Esophagus muscularis mucosa (tissue), 4 donors: ENCODE results near the gene TTC32. TPM values are rescaled to one million over a fixed set of nuclear protein-coding genes. Genes with fewer than 3 reads are reported as not detected.
"Not testable (repeated sequence)": the region's sequence is repeated elsewhere in the genome, so short reads cannot be mapped to it uniquely, and the experiment has no call there.

Source experiments
- DNase-seq: peaks from one replicate; pipeline ENCODE4 v3.0.0-alpha.2; 2017; ENCODE audit errors: extremely low spot score
- H3K27ac ChIP-seq, 4 donors: fragments of 200-600 bp; sonication (generic); replicated peaks in 1 of 4; 1 replicate in 3 of 4; 2 replicates in 1 of 4; pipeline ENCODE4 v1.5.1; 2016 to 2019; ENCODE audit warnings: mild to moderate bottlenecking in 1 of 4
- H3K27me3 ChIP-seq, 4 donors: fragments of 200-600 bp; sonication (generic); one replicate each; pipeline versions ENCODE4 v1.5.1 to v1.6.0; 2016 to 2019
- H3K36me3 ChIP-seq, 4 donors: fragments of 200-600 bp; sonication (generic); one replicate each; pipeline ENCODE4 v1.5.1; 2016 to 2019
- H3K4me1 ChIP-seq, 4 donors: fragments of 200-600 bp; sonication (generic); one replicate each; pipeline ENCODE4 v1.5.1; 2016 to 2019
- H3K4me3 ChIP-seq, 4 donors: fragments of 200-600 bp; sonication (generic); 1 replicate in 2 of 4; 2 replicates in 2 of 4; pipeline ENCODE4 v1.5.1; 2016 to 2019; ENCODE audit warnings: mild to moderate bottlenecking in 4 of 4, moderate library complexity in 1 of 4
- H3K9me3 ChIP-seq, 4 donors: fragments of 200-600 bp; sonication (generic); 1 replicate in 3 of 4; 2 replicates in 1 of 4; pipeline ENCODE4 v1.5.1; 2016 to 2019
- CTCF ChIP-seq, 3 experiments: fragments of 200-600 bp in 2 of 3; fragments of 450-650 bp in 1 of 3; sonication (generic) in 2 of 3; IDR thresholded peaks; one replicate each; pipeline ENCODE4 v1.5.1; 2017 to 2019; ENCODE audit warnings: antibody characterized with exemption in 3 of 3, mild to moderate bottlenecking in 2 of 3, moderate library complexity in 1 of 3
- EP300 ChIP-seq: sonication (generic); formaldehyde crosslinking; IDR thresholded peaks from one replicate; pipeline ENCODE4 v1.6.1; 2017; ENCODE audit warnings: antibody characterized with exemption
- POLR2A ChIP-seq: fragments of 450-650 bp; IDR thresholded peaks from one replicate; pipeline ENCODE4 v1.6.1; 2017; ENCODE audit warnings: antibody characterized with exemption, moderate library complexity, mild to moderate bottlenecking, low read depth
- POLR2AphosphoS5 ChIP-seq, 2 donors: sonication (generic); formaldehyde crosslinking; IDR thresholded peaks; one replicate each; pipeline ENCODE4 v1.6.1; 2017; ENCODE audit warnings: antibody characterized with exemption in 2 of 2
- WGBS: methylation state at CpG from one replicate; pipeline ENCODE4 v1.1.5; 2018; 5-methylcytosine and 5-hydroxymethylcytosine counted together
- intact Hi-C: fragments of 100-400 bp; cut with DNase I; formaldehyde crosslinking; loops from one replicate; pipeline ENCODE4 v1.15.1; 2023
- total RNA-seq, 4 donors: library from RNA; depleted of rRNA; stranded (reverse); fragments of >200 nt; gene quantifications; one replicate each; pipeline versions ENCODE4 v1.1.0 to v1.2.1, GENCODE V29; 2016

Gene TTC32
- total RNA-seq, 4 donors from 2014 or later, result 8.1 to 12.5 (median 10.2) TPM

- no peak overlapping the region for H3K4me3 ChIP-seq
- H3K27me3 ChIP-seq, result no peaks in the 10 kb centered on the region
- H3K9me3 ChIP-seq, result peaks cover 0 to 5% (median 3%) of the 10 kb centered on the region in 4 donors
- TF ChIP-seq CTCF (IDR thresholded peaks at IDR 0.05) (no peak), EP300 (no peak), POLR2A (no peak), POLR2AphosphoS5 (IDR thresholded peaks at IDR 0.05) (no peak)
- H3K27ac ChIP-seq, result no peak overlapping the region
- no peak for DNase-seq
- H3K4me1 ChIP-seq, result no peaks in the 10 kb centered on the region
- H3K36me3 ChIP-seq, result peaks cover 28 to 80% (median 39%) of the 10 kb centered on the region in 4 donors
- WGBS, result 73% methylated on average over 5 of the region's 5 CpGs
- intact Hi-C loops, result no loop called here
Observed at GRCh38 chr2:19933351-19933981, 31.7 kb upstream of the TTC32 start.

- Histone ChIP-seq H3K9me3 (peaks cover 0 to 10% (median 8%) of the 10 kb centered on the region in 4 donors), H3K4me1 (no peaks in the 10 kb centered on the region), H3K27ac (no peak overlapping the region), H3K4me3 (no peak overlapping the region), H3K27me3 (no peaks in the 10 kb centered on the region), H3K36me3 (peaks cover 29 to 80% (median 43%) of the 10 kb centered on the region in 4 donors)
- intact Hi-C loops, result no loop called here
- WGBS, result 97% methylated on average over 2 of the region's 2 CpGs
- DNase-seq, result no peak
- TF ChIP-seq CTCF (IDR thresholded peaks at IDR 0.05), result no peak
- TF ChIP-seq EP300, result no peak
- TF ChIP-seq POLR2A, result no peak
Observed at GRCh38 chr2:19932928-19933327, 31.1 kb upstream of the TTC32 start.

GRCh38 chr2:19929226-19929625 is 27.4 kb upstream of the TTC32 start:
- H3K4me3 ChIP-seq, result no peak overlapping the region
- H3K27me3 ChIP-seq, result no peaks in the 10 kb centered on the region
- TF ChIP-seq CTCF (IDR thresholded peaks at IDR 0.05), result no peak
- no peak for TF ChIP-seq POLR2A
- TF ChIP-seq EP300, result no peak
- TF ChIP-seq POLR2AphosphoS5 (IDR thresholded peaks at IDR 0.05), result no peak
- no peak for DNase-seq
- intact Hi-C loops, result no loop called here
- no peaks in the 10 kb centered on the region for H3K4me1 ChIP-seq
- no peak overlapping the region for H3K27ac ChIP-seq
- peaks cover 0 to 17% (median 15%) of the 10 kb centered on the region in 4 donors for H3K9me3 ChIP-seq
- peaks cover 19 to 72% (median 33%) of the 10 kb centered on the region in 4 donors for H3K36me3 ChIP-seq

GRCh38 chr2:19927816-19928215 is 26.0 kb upstream of the TTC32 start:
- DNase-seq, H3K27me3 ChIP-seq, intact Hi-C loops, H3K27ac ChIP-seq, H3K4me1 ChIP-seq, H3K4me3 ChIP-seq: not testable (repeated sequence)
- Histone ChIP-seq H3K36me3 (peaks cover 19 to 76% (median 36%) of the 10 kb centered on the region in 4 donors), H3K9me3 (peaks cover 0 to 17% (median 15%) of the 10 kb centered on the region in 4 donors)
- 100% methylated on average over 1 of the region's 1 CpG for WGBS

GRCh38 chr2:19924526-19924925 is 22.7 kb upstream of the TTC32 start:
- H3K27ac ChIP-seq, intact Hi-C loops, H3K4me3 ChIP-seq, H3K4me1 ChIP-seq, H3K27me3 ChIP-seq, DNase-seq: not testable (repeated sequence)
- Histone ChIP-seq H3K9me3 (peaks cover 0 to 17% (median 15%) of the 10 kb centered on the region in 4 donors), H3K36me3 (peaks cover 12 to 55% (median 23%) of the 10 kb centered on the region in 4 donors)
- WGBS, result 79% methylated on average over 4 of the region's 4 CpGs

GRCh38 chr2:19922188-19922587 is 20.4 kb upstream of the TTC32 start:
- H3K9me3 ChIP-seq, H3K4me1 ChIP-seq, intact Hi-C loops, H3K27me3 ChIP-seq, DNase-seq, H3K4me3 ChIP-seq, H3K27ac ChIP-seq: not testable (repeated sequence)
- 89% methylated on average over 3 of the region's 3 CpGs for WGBS
- peaks cover 0 to 32% (median 4%) of the 10 kb centered on the region in 4 donors for H3K36me3 ChIP-seq
